ENCODE measurements around the gene FMNL2.

Gene FMNL2

DNA sequence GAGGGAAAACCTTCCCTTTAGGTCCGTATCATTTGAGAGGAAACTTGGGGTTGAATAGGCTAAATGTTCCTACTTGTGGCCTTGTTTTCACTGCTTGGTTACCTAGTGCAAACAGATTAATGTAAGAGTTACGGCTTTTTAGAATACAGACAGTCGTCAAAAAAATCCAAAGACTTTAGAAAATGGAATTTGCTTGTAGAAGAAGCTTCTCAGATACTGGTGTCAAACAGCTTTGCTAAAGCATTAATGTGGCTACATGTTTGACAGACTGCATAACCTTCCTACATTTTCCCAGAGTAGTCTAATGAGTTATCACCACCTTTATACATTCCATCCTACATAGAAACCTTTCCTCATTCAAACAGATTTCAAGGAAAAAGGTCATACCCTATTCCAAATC, 114.6 kb downstream of the FMNL2 start:
- DNase-seq (ENCODE audit: low read depth), result no peak
- TF ChIP-seq CTCF (IDR thresholded peaks at IDR 0.05; ENCODE audit: insufficient read depth, low read depth, low read length, missing control alignments), result no peak
- H3K4me3 ChIP-seq (ENCODE audit: low read depth, low read length), result no peak overlapping the region

DNA sequence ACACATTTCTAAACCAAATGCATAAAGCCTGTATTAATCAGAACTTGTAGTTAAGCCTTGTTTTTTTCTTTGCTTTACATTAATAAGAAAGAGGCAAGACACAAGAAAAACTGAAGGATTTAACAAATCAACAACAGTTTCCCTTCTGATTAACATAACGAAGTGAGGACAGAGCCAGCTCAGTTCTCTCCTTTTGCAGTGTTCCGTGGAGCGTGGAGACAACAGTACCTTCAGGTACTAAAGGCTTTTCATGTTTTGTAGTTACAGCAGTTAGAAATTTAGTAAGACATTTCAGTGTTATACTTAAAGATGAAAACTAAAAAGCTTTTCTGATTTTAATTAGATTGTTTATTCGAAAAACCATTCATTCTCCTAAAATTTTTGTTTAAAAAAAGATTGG, 115.2 kb downstream of the FMNL2 start:
- no peak for DNase-seq (ENCODE audit: low read depth)
- no peak overlapping the region for H3K4me3 ChIP-seq (ENCODE audit: low read depth, low read length)
- no peak for TF ChIP-seq CTCF (IDR thresholded peaks at IDR 0.05; ENCODE audit: insufficient read depth, low read depth, low read length, missing control alignments)

GRCh38 chr2:152452256-152452973, 117.4 kb downstream of the FMNL2 start:
- H3K4me3 ChIP-seq (ENCODE audit: low read depth, low read length), result no peak overlapping the region
- TF ChIP-seq CTCF (IDR thresholded peaks at IDR 0.05; ENCODE audit: insufficient read depth, low read depth, low read length, missing control alignments), result no peak
- DNase-seq (ENCODE audit: low read depth), result no peak

DNA sequence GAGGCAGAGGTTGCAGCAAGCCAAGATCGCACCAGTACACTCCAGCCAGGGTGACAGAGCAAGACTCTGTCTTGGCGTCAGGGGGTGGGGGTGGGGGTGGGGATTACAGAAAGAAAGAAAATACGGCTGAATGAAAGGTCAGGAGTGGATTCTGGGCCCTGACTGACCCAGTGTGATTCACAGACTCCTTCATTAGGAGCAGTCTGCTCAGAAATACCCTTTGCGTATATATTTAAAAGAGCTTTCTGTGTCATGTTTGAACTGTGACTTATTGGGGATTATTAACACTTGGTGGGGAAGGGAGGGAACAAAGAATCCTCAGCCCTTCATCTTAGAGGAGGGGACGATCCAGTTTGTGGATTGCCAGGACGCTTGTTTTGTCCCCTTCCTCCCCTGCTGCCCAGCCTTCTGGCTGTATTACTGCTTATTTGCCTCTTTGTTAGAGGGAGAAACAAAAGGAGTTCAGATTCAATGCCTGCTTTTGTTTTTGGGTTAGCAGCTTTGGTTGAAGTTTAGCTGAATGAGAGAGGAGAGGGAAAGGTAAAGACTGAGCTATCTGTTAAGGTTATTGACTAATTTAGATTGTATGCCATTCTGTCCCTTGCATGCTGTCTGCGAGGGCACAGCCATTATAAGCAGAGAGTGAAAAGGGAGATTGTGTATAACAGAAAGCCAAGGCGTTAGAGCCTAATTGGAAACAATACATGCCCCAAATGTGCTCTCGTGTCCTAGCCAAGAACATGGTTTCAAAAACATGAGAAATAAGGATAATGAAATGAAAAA, 118.3 kb downstream of the FMNL2 start:
- no peak overlapping the region for H3K4me3 ChIP-seq (ENCODE audit: low read depth, low read length)
- no peak for TF ChIP-seq CTCF (IDR thresholded peaks at IDR 0.05; ENCODE audit: insufficient read depth, low read depth, low read length, missing control alignments)
- DNase-seq (ENCODE audit: low read depth), result no peak

DNA sequence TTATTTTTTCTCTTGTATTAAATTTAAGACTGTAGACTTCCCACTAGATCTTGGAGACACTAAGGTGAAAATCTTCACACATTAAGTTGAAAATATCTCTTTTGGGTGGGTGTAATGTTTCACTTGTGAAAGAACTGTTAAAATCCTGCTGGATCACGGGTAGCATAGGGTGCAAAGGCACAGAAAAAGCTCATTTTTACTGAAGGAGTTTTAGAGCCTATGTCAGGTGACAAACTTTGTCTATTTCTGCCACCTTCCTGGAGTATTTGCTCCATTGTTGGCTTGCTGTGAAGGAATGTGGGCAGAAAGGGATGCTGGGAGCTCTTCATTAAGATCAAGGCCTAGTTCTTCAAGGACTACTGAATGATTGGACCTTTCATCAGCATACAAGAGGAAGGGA, 119.4 kb downstream of the FMNL2 start:
- TF ChIP-seq CTCF (IDR thresholded peaks at IDR 0.05; ENCODE audit: insufficient read depth, low read depth, low read length, missing control alignments), result no peak

GRCh38 chr2:152454960-152455359, 120.0 kb downstream of the FMNL2 start:
- no peak for DNase-seq (ENCODE audit: low read depth)
- TF ChIP-seq CTCF (IDR thresholded peaks at IDR 0.05; ENCODE audit: insufficient read depth, low read depth, low read length, missing control alignments), result no peak
- H3K4me3 ChIP-seq (ENCODE audit: low read depth, low read length), result no peak overlapping the region

More for the DNA sequence above, 119.4 kb downstream of the FMNL2 start:
- H3K4me3 ChIP-seq (ENCODE audit: low read depth, low read length), result no peak overlapping the region
- DNase-seq (ENCODE audit: low read depth), result no peak
